ENCODE measurements around the gene BRME1. TPM values are rescaled to one million over a fixed set of nuclear protein-coding genes. Genes with fewer than 3 reads are reported as not detected.

BRME1 gene
- total and polyA plus RNA-seq, 7 experiments from 2014 or later = 0.56 to 13.7 (median 2.6) TPM

- DNase-seq = peak in 3 of 9 donors; percentile 33 to 56 (median 35)
- CTCF ChIA-PET = interaction anchor here (0.6 to 2.8 kb wide), 14 partner anchors 16 to 305 kb away, joined by 3 to 15 read pairs (median 5); partner anchors contain the start of gene ASF1B
- Mint-ChIP-seq H3K4me1 (peaks cover 6 to 43% (median 34%) of the 10 kb centered on the region in 7 donors), H3K27me3 (no peaks in the 10 kb centered on the region), H3K4me3 (peak overlapping the region; percentile 61 to 89 (median 74)), H3K36me3 (no peaks in the 10 kb centered on the region), H3K9me3 (peaks cover 0 to 2% (median 0%) of the 10 kb centered on the region in 11 donors), H3K27ac (peak overlapping the region; percentile 50 to 86 (median 77))
- peak overlapping the region; percentile 49 for H3K4me3 ChIP-seq (ENCODE audit: low read length)
- peak overlapping the region; percentile 50 for H3K27ac ChIP-seq (ENCODE audit: low read depth, low read length)
- H3K4me1 ChIP-seq (ENCODE audit: control insufficient read depth in 2 of 2, insufficient read depth in 2 of 2, low read length in 2 of 2) = peaks cover 38 to 48% of the 10 kb centered on the region in 2 donors
- intact Hi-C loops (cut with micrococcal nuclease) = loop anchor here (2.0 to 10.0 kb wide), 5 partner anchors 25 to 605 kb away; partner anchors contain the start of genes BRME1 (in 1 of the 2) and CC2D1A (in 1 of the 2)
- POLR2A ChIA-PET = interaction anchor here (0.6 to 2.6 kb wide), 10 partner anchors 15 to 210 kb away, joined by 3 to 13 read pairs (median 4); partner anchors contain the start of genes DCAF15 and IL27RA
- no peaks in the 10 kb centered on the region for H3K9me3 ChIP-seq (ENCODE audit: control insufficient read depth in 2 of 3, low read length in 3 of 3)
- H3K36me3 ChIP-seq (ENCODE audit: control insufficient read depth in 2 of 3, insufficient read depth in 3 of 3, low read length in 3 of 3) = no peaks in the 10 kb centered on the region
- ATAC-seq = no peak
- H3K27me3 ChIP-seq (ENCODE audit: control insufficient read depth in 2 of 2, insufficient read depth in 2 of 2, low read length in 2 of 2) = no peaks in the 10 kb centered on the region
Measured at GRCh38 chr19:13881692-13882418, 24.1 kb downstream of the BRME1 start.

- peak overlapping the region; percentile 49 for H3K4me3 ChIP-seq (ENCODE audit: low read length)
- Mint-ChIP-seq H3K36me3 (no peaks in the 10 kb centered on the region), H3K27ac (peak overlapping the region in 6 of 9 donors; percentile 12 to 86 (median 76)), H3K4me3 (peak overlapping the region in 9 of 10 donors; percentile 9 to 89 (median 75)), H3K9me3 (peaks cover 0 to 2% (median 0%) of the 10 kb centered on the region in 11 donors), H3K4me1 (peaks cover 6 to 43% (median 34%) of the 10 kb centered on the region in 7 donors), H3K27me3 (no peaks in the 10 kb centered on the region)
- intact Hi-C loops (cut with micrococcal nuclease) = loop anchor here (2.0 to 10.0 kb wide), 5 partner anchors 26 to 606 kb away; partner anchors contain the start of genes BRME1 (in 1 of the 2) and CC2D1A (in 1 of the 2)
- DNase-seq = peak in 1 of 9 donors; percentile 59
- no peak for ATAC-seq
- H3K27ac ChIP-seq (ENCODE audit: low read depth, low read length) = no peak overlapping the region
- no peaks in the 10 kb centered on the region for H3K9me3 ChIP-seq (ENCODE audit: control insufficient read depth in 2 of 3, low read length in 3 of 3)
- ChIA-PET CTCF (interaction anchor here (0.7 to 3.1 kb wide), 15 partner anchors 17 to 255 kb away, joined by 3 to 18 read pairs (median 6); partner anchors contain the start of gene ASF1B), POLR2A (interaction anchor here (0.6 to 2.6 kb wide), 11 partner anchors 16 to 350 kb away, joined by 3 to 13 read pairs (median 4); partner anchors contain the start of genes DCAF15, IL27RA and RFX1)
- H3K27me3 ChIP-seq (ENCODE audit: control insufficient read depth in 2 of 2, insufficient read depth in 2 of 2, low read length in 2 of 2) = no peaks in the 10 kb centered on the region
- H3K4me1 ChIP-seq (ENCODE audit: control insufficient read depth in 2 of 2, insufficient read depth in 2 of 2, low read length in 2 of 2) = peaks cover 38 to 43% of the 10 kb centered on the region in 2 donors
- H3K36me3 ChIP-seq (ENCODE audit: control insufficient read depth in 2 of 3, insufficient read depth in 3 of 3, low read length in 3 of 3) = no peaks in the 10 kb centered on the region
Measured at GRCh38 chr19:13881251-13881691, 24.6 kb downstream of the BRME1 start.

- H3K27ac Mint-ChIP-seq = peak overlapping the region in 8 of 9 donors; percentile 12 to 86 (median 70)
- CTCF ChIA-PET = interaction anchor here (0.5 to 3.1 kb wide), 21 partner anchors 17 to 972 kb away, joined by 3 to 18 read pairs (median 4); partner anchors contain the start of genes ASF1B and MISP3
- POLR2A ChIA-PET = interaction anchor here (0.5 to 2.6 kb wide), 12 partner anchors 71 to 475 kb away, joined by 3 to 13 read pairs (median 4); partner anchors contain the start of genes DCAF15, IL27RA and RFX1
Measured at GRCh38 chr19:13880059-13881043, 25.6 kb downstream of the BRME1 start.

GRCh38 chr19:13877303-13877702 lies 28.6 kb downstream of the BRME1 start:
- Mint-ChIP-seq H3K27ac (no peak overlapping the region), H3K27me3 (peaks cover 0 to 9% (median 3%) of the 10 kb centered on the region in 5 donors), H3K36me3 (no peaks in the 10 kb centered on the region), H3K9me3 (no peaks in the 10 kb centered on the region), H3K4me3 (no peak overlapping the region), H3K4me1 (peaks cover 0 to 34% (median 25%) of the 10 kb centered on the region in 7 donors)
- Histone ChIP-seq H3K9me3 (ENCODE audit: control insufficient read depth in 2 of 3, low read length in 3 of 3) (no peaks in the 10 kb centered on the region), H3K4me1 (ENCODE audit: control insufficient read depth in 2 of 2, insufficient read depth in 2 of 2, low read length in 2 of 2) (peaks cover 21 to 30% of the 10 kb centered on the region in 2 donors), H3K27me3 (ENCODE audit: control insufficient read depth in 2 of 2, insufficient read depth in 2 of 2, low read length in 2 of 2) (no peaks in the 10 kb centered on the region), H3K36me3 (ENCODE audit: control insufficient read depth in 2 of 3, insufficient read depth in 3 of 3, low read length in 3 of 3) (no peaks in the 10 kb centered on the region), H3K27ac (ENCODE audit: low read depth, low read length) (no peak overlapping the region), H3K4me3 (ENCODE audit: low read length) (no peak overlapping the region)
- DNase-seq (no peak), ATAC-seq (no peak)
- POLR2A ChIA-PET = interaction anchor here (0.9 to 1.2 kb wide), 2 partner anchors 129 to 207 kb away, joined by 3 read pairs; no protein-coding TSS in a partner anchor
- intact Hi-C loops (cut with micrococcal nuclease) = no loop called here
- CTCF ChIA-PET = interaction anchor here (1.2 kb wide), 1 partner anchor 89 kb away, joined by 4 read pairs; no protein-coding TSS in a partner anchor

More at GRCh38 chr19:13880059-13881043, 25.6 kb downstream of the BRME1 start:
- Histone ChIP-seq H3K27me3 (ENCODE audit: control insufficient read depth in 2 of 2, insufficient read depth in 2 of 2, low read length in 2 of 2) (no peaks in the 10 kb centered on the region), H3K27ac (ENCODE audit: low read depth, low read length) (peak overlapping the region; percentile 48), H3K36me3 (ENCODE audit: control insufficient read depth in 2 of 3, insufficient read depth in 3 of 3, low read length in 3 of 3) (no peaks in the 10 kb centered on the region), H3K4me3 (ENCODE audit: low read length) (peak overlapping the region; percentile 49), H3K4me1 (ENCODE audit: control insufficient read depth in 2 of 2, insufficient read depth in 2 of 2, low read length in 2 of 2) (peaks cover 36 to 38% of the 10 kb centered on the region in 2 donors), H3K9me3 (ENCODE audit: control insufficient read depth in 2 of 3, low read length in 3 of 3) (no peaks in the 10 kb centered on the region)
- ATAC-seq (peak; percentile 99), DNase-seq (peak; percentile 89 to 99 (median 93))
- Mint-ChIP-seq H3K4me1 (peaks cover 6 to 43% (median 34%) of the 10 kb centered on the region in 7 donors), H3K36me3 (no peaks in the 10 kb centered on the region), H3K4me3 (peak overlapping the region; percentile 49 to 89 (median 66)), H3K27me3 (no peaks in the 10 kb centered on the region), H3K9me3 (peaks cover 0 to 2% (median 0%) of the 10 kb centered on the region in 11 donors)
- intact Hi-C loops (cut with micrococcal nuclease) = loop anchor here (1.0 to 10.0 kb wide), 19 partner anchors 26 to 607 kb away; partner anchors contain the start of genes BRME1 (in 2 of the 2), CC2D1A (in 2 of the 2), DCAF15 (in 2 of the 2) and PRKACA (in 2 of the 2)

GRCh38 chr19:13876834-13877233 lies 29.1 kb downstream of the BRME1 start, which contains the start of gene NANOS3:
Gene NANOS3 (plus strand): TSS chr19:13877134. CDS start chr19:13877249, 115 bp downstream.
- ChIA-PET CTCF (no interaction called here), POLR2A (interaction anchor here (0.9 kb wide), 1 partner anchor 130 kb away, joined by 3 read pairs; no protein-coding TSS in a partner anchor)
- no peaks in the 10 kb centered on the region for H3K27me3 ChIP-seq (ENCODE audit: control insufficient read depth in 2 of 2, insufficient read depth in 2 of 2, low read length in 2 of 2)
- peaks cover 0 to 12% (median 3%) of the 10 kb centered on the region in 5 donors for H3K27me3 Mint-ChIP-seq
- no peak for DNase-seq
- intact Hi-C loops (cut with micrococcal nuclease) = no loop called here
- no peak within 1 kb of the TSS for H3K27ac Mint-ChIP-seq
- H3K9me3 Mint-ChIP-seq = no peaks in the 10 kb centered on the region
- H3K4me3 Mint-ChIP-seq = no peak within 1 kb of the TSS
- H3K4me1 Mint-ChIP-seq = peaks cover 0 to 30% (median 20%) of the 10 kb centered on the region in 7 donors
- no peaks in the 10 kb centered on the region for H3K36me3 ChIP-seq (ENCODE audit: control insufficient read depth in 2 of 3, insufficient read depth in 3 of 3, low read length in 3 of 3)
- no peak within 1 kb of the TSS for H3K27ac ChIP-seq (ENCODE audit: low read depth, low read length)
- peaks cover 17 to 26% of the 10 kb centered on the region in 2 donors for H3K4me1 ChIP-seq (ENCODE audit: control insufficient read depth in 2 of 2, insufficient read depth in 2 of 2, low read length in 2 of 2)
- H3K36me3 Mint-ChIP-seq = no peaks in the 10 kb centered on the region
- H3K4me3 ChIP-seq (ENCODE audit: low read length) = no peak within 1 kb of the TSS
- ATAC-seq = no peak
- no peaks in the 10 kb centered on the region for H3K9me3 ChIP-seq (ENCODE audit: control insufficient read depth in 2 of 3, low read length in 3 of 3)

Data from naive thymus-derived CD4-positive, alpha-beta T cell (primary cell).